ENCODE results near the gene FAM124A. TPM values are rescaled to one million over a fixed set of nuclear protein-coding genes. Genes with fewer than 3 reads are reported as not detected.

Gene FAM124A
- total RNA-seq, 1 experiment from 2014 or later, result not detected

DNA sequence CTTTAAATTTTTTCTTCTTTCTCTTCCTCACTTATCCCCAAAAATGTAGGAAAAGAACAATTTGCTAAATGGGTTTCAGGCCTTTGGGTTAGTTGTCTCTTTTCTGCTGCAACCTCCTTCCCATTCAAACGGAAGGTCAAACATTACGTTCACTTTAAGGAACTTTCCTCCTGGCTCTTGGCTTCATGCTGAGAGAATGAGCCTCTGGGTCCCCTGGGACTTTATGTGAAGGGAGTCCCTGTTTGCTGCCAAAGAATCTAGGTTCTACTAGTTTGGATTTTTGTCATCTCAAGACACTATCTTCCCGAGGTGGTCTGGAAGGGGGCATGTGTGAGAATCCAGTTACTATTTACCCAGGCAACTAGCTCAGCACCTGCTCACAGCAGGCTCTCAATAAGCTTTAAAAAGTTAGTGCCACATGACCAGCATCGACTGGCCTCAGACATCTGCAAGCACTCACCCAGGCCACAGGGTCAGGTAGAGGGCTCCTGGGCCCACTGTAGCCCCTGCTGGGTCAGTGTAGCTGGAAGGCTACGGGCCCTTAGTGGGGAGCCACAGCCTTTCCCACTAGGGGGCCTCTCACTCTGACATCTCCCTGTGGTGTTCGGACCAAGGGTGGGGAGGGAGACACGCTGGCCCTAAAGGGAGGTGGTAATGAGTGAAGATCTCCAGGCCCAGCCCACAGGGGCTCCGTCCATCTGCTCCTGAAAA, 40.5 kb downstream of the FAM124A start:
- intact Hi-C loops (cut with micrococcal nuclease; ENCODE audit: unreplicated experiment), result no loop called here
- Histone ChIP-seq H3K4me2 (no peak overlapping the region), H2AFZ (no peak overlapping the region), H3K79me2 (ENCODE audit: low read depth) (no peaks in the 10 kb centered on the region), H3F3A (ENCODE audit: insufficient read depth, low read depth) (no peaks in the 10 kb centered on the region), H3K27ac (no peak overlapping the region), H4K20me1 (ENCODE audit: insufficient read depth) (no peaks in the 10 kb centered on the region), H3K9me3 (ENCODE audit: insufficient read depth, low read depth) (no peaks in the 10 kb centered on the region), H3K36me3 (ENCODE audit: low read depth) (no peaks in the 10 kb centered on the region), H3K27me3 (ENCODE audit: insufficient read depth, low read depth) (peaks cover 48% of the 10 kb centered on the region), H3K4me1 (replicated peaks; ENCODE audit: insufficient read depth) (no peaks in the 10 kb centered on the region), H3K9me2 (ENCODE audit: insufficient read depth) (no peaks in the 10 kb centered on the region), H3K4me3 (no peak overlapping the region)
- TF ChIP-seq EZH2 (IDR thresholded peaks at IDR 0.05; ENCODE audit: low read depth), result no peak
- no peak for TF ChIP-seq CTCF (conservative IDR thresholded peaks at IDR 0.05)
- no TSS peak for BruUV-seq (replicated peaks)
- ChIA-PET CTCF (no interaction called here), POLR2A (ENCODE audit: unreplicated experiment) (no interaction called here)
- no peak for DNase-seq

DNA sequence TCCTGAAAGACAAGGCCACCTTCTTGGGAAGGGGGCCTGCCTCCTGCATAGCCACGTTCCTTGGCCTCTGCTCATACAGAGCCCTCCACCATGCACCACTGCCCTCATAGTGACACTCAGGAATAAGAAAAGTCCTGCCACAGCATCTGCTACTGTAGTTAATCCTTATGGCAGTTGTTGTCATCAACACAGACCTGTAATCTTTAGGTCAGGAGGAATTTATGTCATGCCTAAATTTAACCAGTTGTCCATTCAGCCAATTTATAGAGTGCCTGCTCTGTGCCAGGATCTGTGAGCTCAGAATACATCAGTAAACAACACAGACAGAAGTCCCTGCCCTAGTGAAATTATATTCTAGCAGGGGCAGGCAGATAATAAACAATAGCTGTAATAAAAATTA, 44.4 kb downstream of the FAM124A start:
- Histone ChIP-seq H3K36me3 (ENCODE audit: low read depth) (no peaks in the 10 kb centered on the region), H3K4me1 (replicated peaks; ENCODE audit: insufficient read depth) (no peaks in the 10 kb centered on the region), H3K9me2 (ENCODE audit: insufficient read depth) (no peaks in the 10 kb centered on the region), H3K4me2 (no peak overlapping the region), H3K4me3 (no peak overlapping the region), H3K9me3 (ENCODE audit: insufficient read depth, low read depth) (no peaks in the 10 kb centered on the region), H3K27ac (no peak overlapping the region), H3F3A (ENCODE audit: insufficient read depth, low read depth) (no peaks in the 10 kb centered on the region), H3K27me3 (ENCODE audit: insufficient read depth, low read depth) (peaks cover 36% of the 10 kb centered on the region), H3K79me2 (ENCODE audit: low read depth) (no peaks in the 10 kb centered on the region), H4K20me1 (ENCODE audit: insufficient read depth) (no peaks in the 10 kb centered on the region), H2AFZ (no peak overlapping the region)
- no TSS peak for BruUV-seq (replicated peaks)
- ChIA-PET CTCF (no interaction called here), POLR2A (ENCODE audit: unreplicated experiment) (no interaction called here)
- intact Hi-C loops (cut with micrococcal nuclease; ENCODE audit: unreplicated experiment), result no loop called here
- TF ChIP-seq EZH2 (IDR thresholded peaks at IDR 0.05; ENCODE audit: low read depth), result no peak
- no peak for TF ChIP-seq CTCF (conservative IDR thresholded peaks at IDR 0.05)
- DNase-seq, result no peak

DNA sequence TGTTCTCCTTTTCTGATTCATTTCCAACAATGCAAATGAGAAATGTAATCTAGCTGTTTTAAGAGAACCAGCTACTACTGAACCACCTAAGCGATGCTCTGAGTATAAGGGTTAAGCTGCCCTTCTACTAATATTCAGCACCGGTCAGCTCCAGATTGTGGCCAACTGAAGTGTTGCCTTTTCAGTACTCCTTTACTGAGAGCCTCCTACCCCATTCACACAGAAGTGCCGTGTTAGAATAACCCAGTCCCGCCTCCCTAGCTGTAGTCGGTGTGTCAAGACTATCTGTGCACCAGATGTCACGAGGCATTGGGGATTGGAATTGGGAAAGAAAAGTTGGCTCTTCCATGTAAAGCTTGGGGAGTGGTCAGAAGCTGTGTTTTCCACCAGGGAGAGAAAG, 45.4 kb downstream of the FAM124A start:
- H3K4me3 ChIP-seq, result no peak overlapping the region
- CTCF ChIA-PET, result no interaction called here
- H3K27me3 ChIP-seq (ENCODE audit: insufficient read depth, low read depth), result peaks cover 42% of the 10 kb centered on the region
- H3K9me2 ChIP-seq (ENCODE audit: insufficient read depth), result no peaks in the 10 kb centered on the region
- no TSS peak for BruUV-seq (replicated peaks)
- H3K27ac ChIP-seq, result no peak overlapping the region
- H3F3A ChIP-seq (ENCODE audit: insufficient read depth, low read depth), result no peaks in the 10 kb centered on the region
- no peaks in the 10 kb centered on the region for H4K20me1 ChIP-seq (ENCODE audit: insufficient read depth)
- no peak for TF ChIP-seq CTCF (conservative IDR thresholded peaks at IDR 0.05)
- TF ChIP-seq EZH2 (IDR thresholded peaks at IDR 0.05; ENCODE audit: low read depth), result no peak
- intact Hi-C loops (cut with micrococcal nuclease; ENCODE audit: unreplicated experiment), result no loop called here
- H3K4me2 ChIP-seq, result no peak overlapping the region
- H2AFZ ChIP-seq, result no peak overlapping the region
- POLR2A ChIA-PET (ENCODE audit: unreplicated experiment), result no interaction called here
- H3K9me3 ChIP-seq (ENCODE audit: insufficient read depth, low read depth), result no peaks in the 10 kb centered on the region
- H3K36me3 ChIP-seq (ENCODE audit: low read depth), result no peaks in the 10 kb centered on the region
- no peaks in the 10 kb centered on the region for H3K79me2 ChIP-seq (ENCODE audit: low read depth)
- DNase-seq, result no peak
- no peaks in the 10 kb centered on the region for H3K4me1 ChIP-seq (replicated peaks; ENCODE audit: insufficient read depth)

Measured in PC-9 (cell line).